Mammary epithelial cell (primary cell): ENCODE data around the gene ADAR.

Experiments
- EZH2 ChIP-seq: IDR thresholded peaks from 2 replicates; pipeline ENCODE4 v1.6.1; 2012; ENCODE audit warnings: low read length, inconsistent platforms, borderline replicate concordance
- TF ChIP-seq, protein P1 (sequence below), 2 donors: IDR thresholded peaks in 1 of 2; conservative IDR thresholded peaks in 1 of 2; 2 replicates each; pipeline ENCODE4 v1.5.1; 2011 to 2012; ENCODE audit warnings: inconsistent platforms in 2 of 2, low read length in 2 of 2, mild to moderate bottlenecking in 2 of 2, control low read depth in 1 of 2, low read depth in 1 of 2; ENCODE audit not compliant: insufficient read depth in 1 of 2; ENCODE audit errors: extremely low read depth in 1 of 2

DNA sequence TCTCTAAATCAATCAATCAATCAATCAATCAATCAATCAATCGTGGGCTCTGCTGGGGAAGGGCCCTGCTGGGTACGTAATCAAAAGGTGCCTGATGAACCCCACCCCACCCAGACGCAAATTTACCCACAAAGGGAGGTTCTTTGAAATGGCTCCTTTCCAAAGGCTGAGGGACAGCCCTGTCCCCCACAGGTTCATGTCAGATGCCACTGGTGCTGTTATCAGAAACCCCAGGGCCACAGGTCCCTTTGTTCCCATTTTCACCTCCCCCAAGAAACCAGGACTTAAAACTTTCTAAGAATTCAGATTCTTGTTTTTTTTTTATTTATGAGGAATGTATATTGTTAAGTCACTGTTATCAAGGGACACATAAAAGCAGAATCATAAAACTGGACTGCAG, 26.2 kb downstream of the ADAR start:
- TF ChIP-seq, protein P1, sequence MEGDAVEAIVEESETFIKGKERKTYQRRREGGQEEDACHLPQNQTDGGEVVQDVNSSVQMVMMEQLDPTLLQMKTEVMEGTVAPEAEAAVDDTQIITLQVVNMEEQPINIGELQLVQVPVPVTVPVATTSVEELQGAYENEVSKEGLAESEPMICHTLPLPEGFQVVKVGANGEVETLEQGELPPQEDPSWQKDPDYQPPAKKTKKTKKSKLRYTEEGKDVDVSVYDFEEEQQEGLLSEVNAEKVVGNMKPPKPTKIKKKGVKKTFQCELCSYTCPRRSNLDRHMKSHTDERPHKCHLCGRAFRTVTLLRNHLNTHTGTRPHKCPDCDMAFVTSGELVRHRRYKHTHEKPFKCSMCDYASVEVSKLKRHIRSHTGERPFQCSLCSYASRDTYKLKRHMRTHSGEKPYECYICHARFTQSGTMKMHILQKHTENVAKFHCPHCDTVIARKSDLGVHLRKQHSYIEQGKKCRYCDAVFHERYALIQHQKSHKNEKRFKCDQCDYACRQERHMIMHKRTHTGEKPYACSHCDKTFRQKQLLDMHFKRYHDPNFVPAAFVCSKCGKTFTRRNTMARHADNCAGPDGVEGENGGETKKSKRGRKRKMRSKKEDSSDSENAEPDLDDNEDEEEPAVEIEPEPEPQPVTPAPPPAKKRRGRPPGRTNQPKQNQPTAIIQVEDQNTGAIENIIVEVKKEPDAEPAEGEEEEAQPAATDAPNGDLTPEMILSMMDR (conservative IDR thresholded peaks at IDR 0.05 in 1 of 2, IDR thresholded peaks at IDR 0.05 in 1 of 2; ENCODE audit: extremely low read depth in 1 of 2, insufficient read depth in 1 of 2, low read depth in 1 of 2, low read length in 2 of 2), result no peak
- no peak for TF ChIP-seq EZH2
